ENCODE measurements around the gene OR13F1. TPM values are rescaled to one million over a fixed set of nuclear protein-coding genes. Genes with fewer than 3 reads are reported as not detected.

Gene OR13F1
- total RNA-seq, 1 experiment from 2014 or later: not detected

- H3K27me3 ChIP-seq (replicated peaks; ENCODE audit: insufficient read depth, low read depth, low read length, poor library complexity): no peaks in the 10 kb centered on the region
- POLR2A ChIA-PET (ENCODE audit: low non-redundant PET): no interaction called here
- DNase-seq (ENCODE audit: low spot score): peak; percentile 34
- intact Hi-C loops (cut with micrococcal nuclease; ENCODE audit: unreplicated experiment): loop anchor here (5.0 kb wide), 1 partner anchor 247 kb away; no protein-coding TSS in a partner anchor
- no peaks in the 10 kb centered on the region for H3K36me3 ChIP-seq (ENCODE audit: insufficient read depth, low read length, poor library complexity, severe bottlenecking)
- H3K4me1 ChIP-seq (ENCODE audit: insufficient read depth, low read length, poor library complexity, severe bottlenecking): no peaks in the 10 kb centered on the region
- H3K4me3 ChIP-seq (ENCODE audit: low read depth, low read length, poor library complexity, severe bottlenecking): no peak overlapping the region
- no peak overlapping the region for H3K27ac ChIP-seq (ENCODE audit: low read depth, low read length, poor library complexity, severe bottlenecking)
- TF ChIP-seq EZH2 (IDR thresholded peaks at IDR 0.05; ENCODE audit: borderline replicate concordance, low read depth, low read length, poor library complexity, severe bottlenecking) (no peak), CTCF (conservative IDR thresholded peaks at IDR 0.05; ENCODE audit: low read depth, low read length) (peak; percentile 44; the same call in 1 of the 2 replicates)
- H3K9me3 ChIP-seq (ENCODE audit: low read depth, low read length, poor library complexity, severe bottlenecking): no peaks in the 10 kb centered on the region
- CTCF ChIA-PET: no interaction called here
- no TSS peak for BruUV-seq (replicated peaks)
Measured at GRCh38 chr9:104494808-104495207, 9.3 kb upstream of the OR13F1 start.

GRCh38 chr9:104503440-104503839, 623 bp upstream of the OR13F1 start:
- Histone ChIP-seq H3K27ac (ENCODE audit: low read depth, low read length, poor library complexity, severe bottlenecking) (no peak overlapping the region), H3K9me3 (ENCODE audit: low read depth, low read length, poor library complexity, severe bottlenecking) (no peaks in the 10 kb centered on the region), H3K27me3 (replicated peaks; ENCODE audit: insufficient read depth, low read depth, low read length, poor library complexity) (no peaks in the 10 kb centered on the region), H3K36me3 (ENCODE audit: insufficient read depth, low read length, poor library complexity, severe bottlenecking) (no peaks in the 10 kb centered on the region), H3K4me3 (ENCODE audit: low read depth, low read length, poor library complexity, severe bottlenecking) (no peak overlapping the region), H3K4me1 (ENCODE audit: insufficient read depth, low read length, poor library complexity, severe bottlenecking) (no peaks in the 10 kb centered on the region)
- no peak for DNase-seq (ENCODE audit: low spot score)
- ChIA-PET CTCF (no interaction called here), POLR2A (ENCODE audit: low non-redundant PET) (no interaction called here)
- TF ChIP-seq EZH2 (IDR thresholded peaks at IDR 0.05; ENCODE audit: borderline replicate concordance, low read depth, low read length, poor library complexity, severe bottlenecking) (no peak), CTCF (conservative IDR thresholded peaks at IDR 0.05; ENCODE audit: low read depth, low read length) (no peak)
- no TSS peak for BruUV-seq (replicated peaks)
- intact Hi-C loops (cut with micrococcal nuclease; ENCODE audit: unreplicated experiment): no loop called here

- DNase-seq (ENCODE audit: low spot score): no peak
- Histone ChIP-seq H3K27ac (ENCODE audit: low read depth, low read length, poor library complexity, severe bottlenecking) (no peak overlapping the region), H3K4me1 (ENCODE audit: insufficient read depth, low read length, poor library complexity, severe bottlenecking) (no peaks in the 10 kb centered on the region), H3K9me3 (ENCODE audit: low read depth, low read length, poor library complexity, severe bottlenecking) (no peaks in the 10 kb centered on the region), H3K27me3 (replicated peaks; ENCODE audit: insufficient read depth, low read depth, low read length, poor library complexity) (no peaks in the 10 kb centered on the region), H3K4me3 (ENCODE audit: low read depth, low read length, poor library complexity, severe bottlenecking) (no peak overlapping the region), H3K36me3 (ENCODE audit: insufficient read depth, low read length, poor library complexity, severe bottlenecking) (no peaks in the 10 kb centered on the region)
- POLR2A ChIA-PET (ENCODE audit: low non-redundant PET): no interaction called here
- intact Hi-C loops (cut with micrococcal nuclease; ENCODE audit: unreplicated experiment): no loop called here
- no TSS peak for BruUV-seq (replicated peaks)
- TF ChIP-seq EZH2 (IDR thresholded peaks at IDR 0.05; ENCODE audit: borderline replicate concordance, low read depth, low read length, poor library complexity, severe bottlenecking) (no peak), CTCF (conservative IDR thresholded peaks at IDR 0.05; ENCODE audit: low read depth, low read length) (no peak)
- CTCF ChIA-PET: no interaction called here
Measured at GRCh38 chr9:104506565-104506964, 2.5 kb downstream of the OR13F1 start.
